K562 (cell line): Measurements from ENCODE around the gene CLIC1. TPM values are rescaled to one million over a fixed set of nuclear protein-coding genes. Genes with fewer than 3 reads are reported as not detected.

ENCODE experiments used
- E2F8 ChIP-seq: fragments of 450-650 bp; IDR thresholded peaks from 2 replicates; pipeline ENCODE4 v1.7.1; 2018; ENCODE audit warnings: mild to moderate bottlenecking, low read depth; ENCODE audit not compliant: partially characterized antibody
- EWSR1 ChIP-seq: fragments of 450-650 bp; IDR thresholded peaks from 2 replicates; pipeline ENCODE4 v1.6.1; 2018; ENCODE audit warnings: borderline replicate concordance, mild to moderate bottlenecking, low read depth, moderate library complexity; ENCODE audit not compliant: partially characterized antibody
- GATA2 ChIP-seq: sonication (generic); formaldehyde crosslinking; IDR thresholded peaks from 2 replicates; pipeline ENCODE4 v1.4.0; 2020; ENCODE audit warnings: mild to moderate bottlenecking, missing genetic modification reagents
- GMEB1 ChIP-seq: fragments of 250-450 bp; sonication (Bioruptor Pico); IDR thresholded peaks from 2 replicates; pipeline ENCODE4 v1.4.0; 2020; ENCODE audit warnings: mild to moderate bottlenecking
- HNRNPUL1 ChIP-seq: fragments of 200-400 bp; formaldehyde crosslinking; IDR thresholded peaks from 2 replicates; pipeline ENCODE4 v1.6.1; 2017; ENCODE audit warnings: low read length
- L3MBTL2 ChIP-seq: fragments of 450-650 bp; IDR thresholded peaks from 2 replicates; pipeline ENCODE4 v1.6.1; 2016; ENCODE audit warnings: mild to moderate bottlenecking, moderate library complexity
- LARP7 ChIP-seq: fragments of 450-650 bp; IDR thresholded peaks from 2 replicates; pipeline ENCODE4 v1.6.1; 2016
- MXI1 ChIP-seq: IDR thresholded peaks from 2 replicates; pipeline ENCODE4 v1.6.1; 2011; ENCODE audit warnings: low read depth, mild to moderate bottlenecking, improper control_type of control experiment, low read length
- NCOA6 ChIP-seq: fragments of 450-650 bp; IDR thresholded peaks from 2 replicates; pipeline ENCODE4 v1.6.1; 2017; ENCODE audit warnings: mild to moderate bottlenecking
- RBM22 ChIP-seq: fragments of 200-400 bp; formaldehyde crosslinking; IDR thresholded peaks from 2 replicates; pipeline ENCODE4 v1.6.1; 2018; ENCODE audit warnings: low read length, low read depth; ENCODE audit not compliant: poor library complexity, severe bottlenecking
- RFX1 ChIP-seq: fragments of 450-650 bp; IDR thresholded peaks from 2 replicates; pipeline ENCODE4 v1.6.1; 2016; ENCODE audit warnings: mild to moderate bottlenecking, moderate library complexity
- STAT5A ChIP-seq: IDR thresholded peaks from 2 replicates; pipeline ENCODE4 v1.6.1; 2012; ENCODE audit warnings: low read length, inconsistent platforms, borderline replicate concordance
- SUPT5H ChIP-seq: fragments of 450-650 bp; IDR thresholded peaks from 2 replicates; pipeline ENCODE4 v1.6.1; 2016
- YY1 ChIP-seq, 3 experiments: IDR thresholded peaks; 2 replicates each; pipeline ENCODE4 v1.6.1; 2011; ENCODE audit warnings: low read length in 2 of 3, mild to moderate bottlenecking in 2 of 3, moderate library complexity in 2 of 3, borderline replicate concordance in 1 of 3, control low read depth in 1 of 3, low read depth in 1 of 3; ENCODE audit not compliant: insufficient read depth in 3 of 3, insufficient replicate concordance in 2 of 3, control insufficient read depth in 1 of 3, insufficient read length in 1 of 3; ENCODE audit errors: extremely low read depth in 1 of 3
- ZBTB11 ChIP-seq, 3 experiments: fragments of 200-800 bp in 1 of 3; fragments of 250-450 bp in 1 of 3; fragments of 450-650 bp in 1 of 3; sonication (Bioruptor Pico) in 1 of 3; sonication (Bioruptor generic) in 1 of 3; formaldehyde crosslinking in 1 of 3; IDR thresholded peaks; 2 replicates each; pipeline versions ENCODE4 v1.6.1 to v1.8.0; 2016 to 2022; ENCODE audit warnings: mild to moderate bottlenecking in 2 of 3, missing genetic modification characterization in 2 of 3, missing compliant biosample characterization in 1 of 3, moderate library complexity in 1 of 3
- ZNF584 ChIP-seq: fragments of 200-800 bp; sonication (Bioruptor generic); IDR thresholded peaks from 2 replicates; pipeline ENCODE4 v1.6.1; 2016; ENCODE audit warnings: low read depth, mild to moderate bottlenecking, missing genetic modification characterization, missing compliant biosample characterization
- ZNF696 ChIP-seq: fragments of 250-450 bp; sonication (Bioruptor Pico); conservative IDR thresholded peaks from 2 replicates; pipeline ENCODE4 v1.4.0; 2020; ENCODE audit warnings: mild to moderate bottlenecking, moderate library complexity
- polyA plus RNA-seq, 8 experiments: library from polyadenylated mRNA; depleted of rRNA in 4 of 8; stranded (reverse) in 5 of 8; unstranded in 3 of 8; fragments of >200 nt; fragmentation: Nextera tagmentation in 2 of 8; fragmentation: Illumina TruSeq in 1 of 8; extraction: Ambion mirVana in 2 of 8; extraction: Trizol in 1 of 8; gene quantifications; 2 replicates each; pipeline versions ENCODE4 v1.2.1 to v1.2.3, GENCODE V29; 2011 to 2014; ENCODE audit warnings: inconsistent platforms in 1 of 8, missing spikeins in 1 of 8
- total RNA-seq, 7 experiments: library from RNA; depleted of rRNA in 6 of 7; stranded (reverse); fragments of >200 nt in 6 of 7; fragmentation: Illumina TruSeq in 2 of 7; extraction: Trizol in 2 of 7; gene quantifications; 2 replicates each; pipeline versions ENCODE4 v1.2.1 to v1.2.3, GENCODE V29; 2011 to 2021; ENCODE audit warnings: low replicate concordance in 1 of 7

The CLIC1 gene
- total and polyA plus RNA-seq, 9 of the 15 experiments (the other 6 are each of a cell fraction or from before 2014, with no cell fraction given) = 1,267 to 2,419 (median 1,808) TPM

- TF ChIP-seq YY1 (IDR thresholded peaks at IDR 0.05; ENCODE audit: borderline replicate concordance in 1 of 3, control insufficient read depth in 1 of 3, extremely low read depth in 1 of 3, insufficient read depth in 3 of 3, insufficient read length in 1 of 3, insufficient replicate concordance in 2 of 3, low read depth in 1 of 3, low read length in 2 of 3) = peak in 1 of 3 experiments; percentile 48
- TF ChIP-seq STAT5A = no peak
- no peak for TF ChIP-seq LARP7
- TF ChIP-seq RBM22 = no peak
- TF ChIP-seq ZBTB11 (CRISPR knock-in tag; IDR thresholded peaks at IDR 0.05) = no peak
- no peak for TF ChIP-seq L3MBTL2
- no peak for TF ChIP-seq SUPT5H
- 0 out of 2 replicates have a peak, but pooled peaks have one; percentile 11 for TF ChIP-seq GMEB1 (CRISPR knock-in tag)
- no peak for TF ChIP-seq ZNF584 (CRISPR knock-in tag)
- TF ChIP-seq GATA2 (CRISPR knock-in tag) = no peak
- TF ChIP-seq NCOA6 = no peak
- TF ChIP-seq EWSR1 = no peak
- TF ChIP-seq RFX1 = no peak
- TF ChIP-seq MXI1 = no peak
- TF ChIP-seq HNRNPUL1 = peak; percentile 59; the same call in 1 of the 2 replicates
- TF ChIP-seq ZNF696 (CRISPR knock-in tag) = no peak
- TF ChIP-seq E2F8 = no peak
Observed at GRCh38 chr6:31727034-31727716, 9.2 kb downstream of the CLIC1 start (continued).
